Heart right ventricle (tissue), 16 donors: ENCODE data around the gene SRCAP. TPM values are rescaled to one million over a fixed set of nuclear protein-coding genes. Genes with fewer than 3 reads are reported as not detected.

Source experiments
- ATAC-seq, 8 donors: fragments of 200-7000 bp; cut with Tn5 transposase; one replicate each; pipeline ENCODE4 v1.9.1; 2020; ENCODE audit warnings: mild to moderate bottlenecking in 8 of 8, moderate library complexity in 8 of 8, moderate number of reproducible peaks in 1 of 8
- DNase-seq, 2 donors: peaks; one replicate each; pipeline ENCODE4 v3.0.0-alpha.2; 2020
- H3K27ac ChIP-seq, 10 donors: fragments of 200-600 bp; sonication (generic) in 2 of 10; one replicate each; pipeline versions ENCODE4 v1.5.0 to v1.8.0; 2020 to 2022; ENCODE audit warnings: mild to moderate bottlenecking in 3 of 10
- H3K27me3 ChIP-seq, 7 donors: fragments of 200-600 bp; one replicate each; pipeline ENCODE4 v1.8.0; 2021 to 2022; ENCODE audit warnings: mild to moderate bottlenecking in 2 of 7
- H3K36me3 ChIP-seq, 9 donors: fragments of 200-600 bp; sonication (generic) in 1 of 9; one replicate each; pipeline versions ENCODE4 v1.5.0 to v1.8.0; 2020 to 2022; ENCODE audit warnings: mild to moderate bottlenecking in 2 of 9
- H3K4me1 ChIP-seq, 9 donors: fragments of 200-600 bp; sonication (generic) in 1 of 9; one replicate each; pipeline versions ENCODE4 v1.5.0 to v1.8.0; 2020 to 2022; ENCODE audit warnings: mild to moderate bottlenecking in 4 of 9
- H3K4me3 ChIP-seq, 10 donors: fragments of 200-600 bp; sonication (generic) in 2 of 10; one replicate each; pipeline versions ENCODE4 v1.5.0 to v1.8.0; 2020 to 2022; ENCODE audit warnings: mild to moderate bottlenecking in 7 of 10, moderate library complexity in 2 of 10
- H3K9me3 ChIP-seq, 11 donors: fragments of 200-600 bp in 10 of 11; sonication (generic) in 2 of 11; one replicate each; pipeline versions ENCODE4 v1.5.0 to v1.8.0; 2013 to 2022; ENCODE audit warnings: mild to moderate bottlenecking in 2 of 11, control low read depth in 1 of 11, moderate library complexity in 1 of 11
- WGBS, 2 donors: extraction: QIAGEN DNeasy Blood & Tissue Kit; methylation state at CpG; one replicate each; pipeline ENCODE4 v1.1.7; 2013; ENCODE audit warnings: inconsistent platforms in 1 of 2; 5-methylcytosine and 5-hydroxymethylcytosine counted together
- intact Hi-C, 10 donors: fragments of 100-400 bp; cut with DNase I; formaldehyde crosslinking; loops; one replicate each; pipeline versions ENCODE4 v1.11.1 to v1.14.2; 2022
- polyA plus RNA-seq, 2 donors: library from polyadenylated mRNA; stranded (reverse); fragments of 200-250 nt; gene quantifications; one replicate each; pipeline ENCODE4 v1.2.3, GENCODE V29; 2013
- total RNA-seq, 10 donors: library from RNA; stranded (reverse); fragmentation: NEBNext Ultra II Directional in 3 of 10; extraction: Animal tissue kit (Norgen Biotek cat#: 25700) in 3 of 10; gene quantifications; one replicate each; pipeline versions ENCODE4 v1.2.1 to v1.2.4, GENCODE V29; 2021 to 2023
- TF ChIP-seq, protein P1 (sequence below), 9 donors: fragments of 200-600 bp; sonication (generic) in 2 of 9; IDR thresholded peaks; one replicate each; pipeline versions ENCODE4 v1.5.0 to v1.8.0; 2021 to 2022; ENCODE audit warnings: antibody characterized with exemption in 9 of 9, mild to moderate bottlenecking in 5 of 9, moderate library complexity in 1 of 9
- donor health status: Arrhythmogenic right ventricular cardiomyopathy.
- donor health status: ischemic (EF 13 %, LVEDD 7.1; RV severe dilation, severe dysfunction).
- donor health status: healthy with polysubstance abuse.
- donor health status: DM: no; HTN: yes; CAD: no.
- donor health status: DM: no; HTN: no; CAD: no.
- donor health status: ischemic (EF 25% LVEDD 6.9; RV normal size, moderate dysfunction).
- donor health status: ischemic (EF 25% LVEDD 5.7; RV mildly dilated, moderate dysfunction).
- donor health status: healthy.
- donor health status: DM: yes; HTN: yes; CAD: no.
- donor health status: Ischemic cardiomyopathy.
- donor health status: ischemic (EF 35%, LVEDD 5.7; RV mildly dilated, moderate dysfunction).
- donor health status: nonischemic (EF 11% LVEDD 7.7; RV severe dilation, severe dysfunction).
- donor health status: DM: yes; HTN: yes; CAD: no.
- donor health status: PGD.
- donor health status: ischemic (EF 29% LVEDD 5.4; RV normal size, mild dysfunction).
- donor health status: nonischemic (EF 23%, LVEDD 6.1; RV moderate dilation, normal function).

Gene SRCAP
- total and polyA plus RNA-seq, 12 donors: 2.6 to 60.6 (median 45.4) TPM

- H3K27me3 ChIP-seq: no peaks in the 10 kb centered on the region
- WGBS, 2 donors: 91% methylated on average over 7 of the region's 7 CpGs
- TF ChIP-seq, protein P1, sequence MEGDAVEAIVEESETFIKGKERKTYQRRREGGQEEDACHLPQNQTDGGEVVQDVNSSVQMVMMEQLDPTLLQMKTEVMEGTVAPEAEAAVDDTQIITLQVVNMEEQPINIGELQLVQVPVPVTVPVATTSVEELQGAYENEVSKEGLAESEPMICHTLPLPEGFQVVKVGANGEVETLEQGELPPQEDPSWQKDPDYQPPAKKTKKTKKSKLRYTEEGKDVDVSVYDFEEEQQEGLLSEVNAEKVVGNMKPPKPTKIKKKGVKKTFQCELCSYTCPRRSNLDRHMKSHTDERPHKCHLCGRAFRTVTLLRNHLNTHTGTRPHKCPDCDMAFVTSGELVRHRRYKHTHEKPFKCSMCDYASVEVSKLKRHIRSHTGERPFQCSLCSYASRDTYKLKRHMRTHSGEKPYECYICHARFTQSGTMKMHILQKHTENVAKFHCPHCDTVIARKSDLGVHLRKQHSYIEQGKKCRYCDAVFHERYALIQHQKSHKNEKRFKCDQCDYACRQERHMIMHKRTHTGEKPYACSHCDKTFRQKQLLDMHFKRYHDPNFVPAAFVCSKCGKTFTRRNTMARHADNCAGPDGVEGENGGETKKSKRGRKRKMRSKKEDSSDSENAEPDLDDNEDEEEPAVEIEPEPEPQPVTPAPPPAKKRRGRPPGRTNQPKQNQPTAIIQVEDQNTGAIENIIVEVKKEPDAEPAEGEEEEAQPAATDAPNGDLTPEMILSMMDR (IDR thresholded peaks at IDR 0.05): no peak
- DNase-seq (no peak), ATAC-seq (no peak)
- peaks cover 0 to 65% (median 13%) of the 10 kb centered on the region in 9 donors for H3K36me3 ChIP-seq
- intact Hi-C loops: loop anchor here in 1 of 10 donors (10.0 kb wide), 1 partner anchor 55 kb away; no protein-coding TSS in a partner anchor
- peak overlapping the region in 1 of 10 donors; percentile 91 for H3K27ac ChIP-seq
- H3K4me3 ChIP-seq: peak overlapping the region in 1 of 10 donors; percentile 13
- peaks cover 11 to 55% (median 31%) of the 10 kb centered on the region in 9 donors for H3K4me1 ChIP-seq
- H3K9me3 ChIP-seq: no peaks in the 10 kb centered on the region
Measured at GRCh38 chr16:30760001-30760559, 61.1 kb downstream of the SRCAP start.

DNA sequence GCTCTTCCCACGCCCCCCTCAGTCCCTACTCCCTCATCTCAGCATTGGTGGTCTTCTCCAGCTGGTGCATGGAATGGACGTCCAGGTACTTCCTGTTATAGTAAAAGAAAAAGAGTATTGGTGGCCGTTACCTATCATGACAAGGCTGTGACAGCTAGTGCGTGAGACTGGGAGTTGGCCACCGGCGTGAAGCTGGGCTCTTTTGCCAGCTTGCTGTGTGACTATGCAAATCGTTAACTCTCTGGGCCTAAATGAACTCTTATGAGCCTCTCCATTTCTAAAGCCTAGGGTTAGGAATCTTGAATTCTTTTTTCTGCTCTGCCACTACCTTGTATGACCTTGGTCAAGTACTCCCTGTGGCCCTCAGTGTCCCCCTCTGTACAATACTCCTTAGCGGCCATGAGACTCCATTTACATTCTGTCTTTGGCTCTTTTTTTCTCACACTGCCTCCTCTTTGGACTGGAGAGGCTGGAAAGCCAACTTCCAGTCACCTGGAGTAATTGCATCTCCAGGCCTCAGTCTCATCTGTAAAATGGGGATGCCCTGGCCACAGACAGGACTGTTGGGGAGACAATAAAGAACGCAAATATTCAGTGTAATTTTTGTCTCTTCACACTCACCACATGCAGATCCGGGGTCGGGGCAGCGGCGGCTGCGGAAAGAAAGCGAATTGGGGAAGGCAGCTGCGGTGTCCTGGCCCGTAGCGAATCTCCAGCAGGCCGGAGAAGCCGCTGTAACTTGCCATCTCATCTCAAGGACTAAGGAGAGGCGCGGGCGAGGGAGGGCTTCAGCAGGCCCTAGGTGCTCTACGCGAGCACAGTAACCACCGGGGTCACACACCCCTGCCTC, 61.8 kb downstream of the SRCAP start:
- Histone ChIP-seq H3K27ac (peak overlapping the region in 4 of 10 donors; percentile 48 to 97 (median 74)), H3K27me3 (no peaks in the 10 kb centered on the region), H3K36me3 (peaks cover 0 to 65% (median 20%) of the 10 kb centered on the region in 9 donors), H3K4me1 (peaks cover 11 to 55% (median 31%) of the 10 kb centered on the region in 9 donors), H3K4me3 (peak overlapping the region in 9 of 10 donors; percentile 84 to 94 (median 89)), H3K9me3 (no peaks in the 10 kb centered on the region)
- intact Hi-C loops: loop anchor here in 1 of 10 donors (10.0 kb wide), 1 partner anchor 56 kb away; no protein-coding TSS in a partner anchor
- DNase-seq: no peak
- 29% methylated on average over 26 of the region's 26 CpGs for WGBS, 2 donors
- ATAC-seq: no peak
- TF ChIP-seq, protein P1 (IDR thresholded peaks at IDR 0.05): no peak

- Histone ChIP-seq H3K9me3 (no peaks in the 10 kb centered on the region), H3K4me3 (peak overlapping the region; percentile 84 to 94 (median 90)), H3K36me3 (peaks cover 0 to 65% (median 27%) of the 10 kb centered on the region in 9 donors), H3K27me3 (no peaks in the 10 kb centered on the region), H3K27ac (peak overlapping the region in 8 of 10 donors; percentile 48 to 97 (median 93)), H3K4me1 (peaks cover 12 to 55% (median 36%) of the 10 kb centered on the region in 9 donors)
- intact Hi-C loops: loop anchor here in 1 of 10 donors (10.0 kb wide), 1 partner anchor 57 kb away; no protein-coding TSS in a partner anchor
- ATAC-seq (peak; percentile 11 to 29 (median 19)), DNase-seq (no peak)
- TF ChIP-seq, protein P1 (IDR thresholded peaks at IDR 0.05): no peak
- 0 to 1% methylated on average over 61 to 64 of the region's 64 CpGs for WGBS, 2 donors
Measured at GRCh38 chr16:30761427-30761927, 62.5 kb downstream of the SRCAP start.
